NCI-H1417 (cell line): Measurements from ENCODE around the gene PPP5C.
"Not testable (repeated sequence)": the region's sequence is repeated elsewhere in the genome, so short reads cannot be mapped to it uniquely, and the experiment has no call there.

ENCODE experiments used
- DNase-seq, 3 experiments: peaks; one replicate each; lab custom pipeline; 2025; lab: John Stamatoyannopoulos, UW

The PPP5C gene

GRCh38 chr19:46407856-46408663 lies 61.2 kb downstream of the PPP5C start:
- no peak for DNase-seq

GRCh38 chr19:46408664-46409039 lies 61.8 kb downstream of the PPP5C start:
- peak in 2 of 3 experiments; percentile 21 to 67 for DNase-seq

GRCh38 chr19:46409191-46409590 lies 62.3 kb downstream of the PPP5C start:
- no peak for DNase-seq

- DNase-seq, result no peak
These were observed 63.6 kb downstream of the PPP5C start for GRCh38 chr19:46410205-46411087.

GRCh38 chr19:46411088-46411924 lies 64.4 kb downstream of the PPP5C start:
- no peak for DNase-seq

GRCh38 chr19:46411925-46412649 lies 65.2 kb downstream of the PPP5C start:
- DNase-seq, result no peak

- no peak for DNase-seq
These were observed 65.9 kb downstream of the PPP5C start for GRCh38 chr19:46412650-46413261.

- DNase-seq, result peak in 1 of 3 experiments; percentile 38
These were observed 66.6 kb downstream of the PPP5C start, which contains the start of gene CCDC8 for GRCh38 chr19:46413262-46414031. CCDC8 (minus strand) TSS chr19:46413564; CDS start chr19:46412810, 754 bp downstream.

GRCh38 chr19:46414899-46415298 lies 68.0 kb downstream of the PPP5C start:
- not testable (repeated sequence) for DNase-seq

GRCh38 chr19:46415804-46416709 lies 69.2 kb downstream of the PPP5C start:
- peak; percentile 89 to 96 (median 96) for DNase-seq

GRCh38 chr19:46420056-46420455 lies 73.2 kb downstream of the PPP5C start:
- DNase-seq, result no peak

- DNase-seq, result no peak
These were observed 75.5 kb downstream of the PPP5C start for GRCh38 chr19:46422344-46422743.

- no peak for DNase-seq
These were observed 76.3 kb downstream of the PPP5C start for GRCh38 chr19:46423188-46423587.

GRCh38 chr19:46426035-46426505 lies 79.2 kb downstream of the PPP5C start:
- peak in 2 of 3 experiments; percentile 38 to 45 for DNase-seq

GRCh38 chr19:46426506-46427162 lies 79.7 kb downstream of the PPP5C start:
- peak; percentile 75 to 92 (median 90) for DNase-seq

GRCh38 chr19:46427518-46428045 lies 80.7 kb downstream of the PPP5C start:
- no peak for DNase-seq

GRCh38 chr19:46428239-46429135 lies 81.6 kb downstream of the PPP5C start, which contains the start of gene PNMA8C:
PNMA8C (minus strand) TSS chr19:46428936; CDS start chr19:46428359, 577 bp downstream.
- DNase-seq, result peak; percentile 33 to 92 (median 83)
